HEK293 (cell line): ENCODE data around the gene ECHDC1.

Experiments used
- BCL11A ChIP-seq: fragments of 450-650 bp; formaldehyde crosslinking; IDR thresholded peaks from 2 replicates; pipeline ENCODE4 v1.5.1; 2016; ENCODE audit warnings: low read depth, missing biosample characterization, missing genetic modification characterization
- GLI2 ChIP-seq: fragments of 450-650 bp; formaldehyde crosslinking; IDR thresholded peaks from 2 replicates; pipeline ENCODE4; 2017; ENCODE audit warnings: missing biosample characterization, missing genetic modification characterization, low read depth, borderline replicate concordance
- KLF1 ChIP-seq: fragments of 450-650 bp; formaldehyde crosslinking; IDR thresholded peaks from 2 replicates; pipeline ENCODE4 v1.5.1; 2016; ENCODE audit warnings: missing biosample characterization, missing genetic modification characterization
- KLF10 ChIP-seq: fragments of 450-650 bp; IDR thresholded peaks from 2 replicates; pipeline ENCODE4 v1.5.1; 2018; ENCODE audit warnings: missing biosample characterization, mild to moderate bottlenecking, missing genetic modification characterization
- KLF8 ChIP-seq: fragments of 450-650 bp; formaldehyde crosslinking; IDR thresholded peaks from 2 replicates; pipeline ENCODE4 v1.5.1; 2016; ENCODE audit warnings: missing biosample characterization, missing genetic modification characterization
- MEIS1 ChIP-seq: sonication (generic); formaldehyde crosslinking; IDR thresholded peaks from 2 replicates; pipeline ENCODE4 v1.8.1; 2022; ENCODE audit warnings: missing genetic modification reagents, mild to moderate bottlenecking, borderline replicate concordance
- OSR2 ChIP-seq: fragments of 450-650 bp; formaldehyde crosslinking; IDR thresholded peaks from 2 replicates; pipeline ENCODE4 v1.5.1; 2016; ENCODE audit warnings: missing biosample characterization, missing genetic modification characterization
- OVOL3 ChIP-seq: fragments of 450-650 bp; formaldehyde crosslinking; IDR thresholded peaks from 2 replicates; pipeline ENCODE4 v1.5.1; 2016; ENCODE audit warnings: missing biosample characterization, missing genetic modification characterization
- RBAK ChIP-seq: fragments of 450-650 bp; formaldehyde crosslinking; IDR thresholded peaks from 2 replicates; pipeline ENCODE4 v1.5.1; 2016; ENCODE audit warnings: missing biosample characterization, missing genetic modification characterization
- SCRT1 ChIP-seq: fragments of 450-650 bp; formaldehyde crosslinking; IDR thresholded peaks from 2 replicates; pipeline ENCODE4 v1.5.1; 2016; ENCODE audit warnings: missing biosample characterization, missing genetic modification characterization, borderline replicate concordance
- SCRT2 ChIP-seq: fragments of 450-650 bp; formaldehyde crosslinking; IDR thresholded peaks from 2 replicates; pipeline ENCODE4 v1.5.1; 2016; ENCODE audit warnings: missing biosample characterization, missing genetic modification characterization
- SP2 ChIP-seq: fragments of 450-650 bp; formaldehyde crosslinking; IDR thresholded peaks from 2 replicates; pipeline ENCODE4 v1.5.1; 2016; ENCODE audit warnings: missing biosample characterization, missing genetic modification characterization
- ZFP69B ChIP-seq: fragments of 450-650 bp; formaldehyde crosslinking; IDR thresholded peaks from 2 replicates; pipeline ENCODE4 v1.5.1; 2016; ENCODE audit warnings: missing biosample characterization, missing genetic modification characterization
- ZNF112 ChIP-seq: fragments of 450-650 bp; formaldehyde crosslinking; IDR thresholded peaks from 2 replicates; pipeline ENCODE4 v1.5.0; 2017; ENCODE audit warnings: missing biosample characterization, missing genetic modification characterization
- ZNF157 ChIP-seq: fragments of 450-650 bp; formaldehyde crosslinking; IDR thresholded peaks from 2 replicates; pipeline ENCODE4 v1.5.1; 2016; ENCODE audit warnings: missing biosample characterization, missing genetic modification characterization
- ZNF184 ChIP-seq: fragments of 450-650 bp; IDR thresholded peaks from 2 replicates; pipeline ENCODE4 v1.5.1; 2018; ENCODE audit warnings: missing biosample characterization, mild to moderate bottlenecking, missing genetic modification characterization
- ZNF214 ChIP-seq: fragments of 450-650 bp; formaldehyde crosslinking; IDR thresholded peaks from 2 replicates; pipeline ENCODE4 v1.5.1; 2017; ENCODE audit warnings: missing biosample characterization, mild to moderate bottlenecking, missing genetic modification characterization, borderline replicate concordance
- ZNF221 ChIP-seq: fragments of 450-650 bp; formaldehyde crosslinking; IDR thresholded peaks from 2 replicates; pipeline ENCODE4 v1.5.1; 2017; ENCODE audit warnings: missing biosample characterization, missing genetic modification characterization, borderline replicate concordance
- ZNF23 ChIP-seq: fragments of 450-650 bp; formaldehyde crosslinking; IDR thresholded peaks from 2 replicates; pipeline ENCODE4 v1.5.1; 2016; ENCODE audit warnings: missing biosample characterization, missing genetic modification characterization, borderline replicate concordance
- ZNF354C ChIP-seq: fragments of 450-650 bp; formaldehyde crosslinking; IDR thresholded peaks from 2 replicates; pipeline ENCODE4 v1.5.1; 2016; ENCODE audit warnings: missing biosample characterization, missing genetic modification characterization, low read depth, borderline replicate concordance
- ZNF433 ChIP-seq: fragments of 450-650 bp; formaldehyde crosslinking; IDR thresholded peaks from 2 replicates; pipeline ENCODE4 v1.5.1; 2016; ENCODE audit warnings: missing biosample characterization, missing genetic modification characterization, low read depth
- ZNF473 ChIP-seq: fragments of 450-650 bp; formaldehyde crosslinking; IDR thresholded peaks from 2 replicates; pipeline ENCODE4 v1.5.1; 2017; ENCODE audit warnings: missing biosample characterization, missing genetic modification characterization
- ZNF488 ChIP-seq: fragments of 450-650 bp; formaldehyde crosslinking; IDR thresholded peaks from 2 replicates; pipeline ENCODE4 v1.5.1; 2016; ENCODE audit warnings: missing biosample characterization, missing genetic modification characterization
- ZNF510 ChIP-seq: fragments of 450-650 bp; formaldehyde crosslinking; IDR thresholded peaks from 2 replicates; pipeline ENCODE4 v1.5.1; 2018; ENCODE audit warnings: mild to moderate bottlenecking, missing genetic modification characterization, missing biosample characterization; ENCODE audit not compliant: insufficient replicate concordance
- ZNF521 ChIP-seq: fragments of 450-650 bp; formaldehyde crosslinking; IDR thresholded peaks from 2 replicates; pipeline ENCODE4 v1.5.1; 2017; ENCODE audit warnings: missing biosample characterization, mild to moderate bottlenecking, missing genetic modification characterization
- ZNF529 ChIP-seq: fragments of 450-650 bp; formaldehyde crosslinking; IDR thresholded peaks from 2 replicates; pipeline ENCODE4 v1.5.1; 2017; ENCODE audit warnings: missing genetic modification characterization, missing biosample characterization; ENCODE audit not compliant: insufficient replicate concordance
- ZNF544 ChIP-seq: fragments of 450-650 bp; formaldehyde crosslinking; IDR thresholded peaks from 2 replicates; pipeline ENCODE4 v1.5.0; 2017; ENCODE audit warnings: missing biosample characterization, missing genetic modification characterization
- ZNF558 ChIP-seq: fragments of 450-650 bp; formaldehyde crosslinking; IDR thresholded peaks from 2 replicates; pipeline ENCODE4 v1.5.1; 2016; ENCODE audit warnings: missing biosample characterization, missing genetic modification characterization
- ZNF571 ChIP-seq: fragments of 450-650 bp; formaldehyde crosslinking; IDR thresholded peaks from 2 replicates; pipeline ENCODE4 v1.5.0; 2017; ENCODE audit warnings: missing biosample characterization, missing genetic modification characterization
- ZNF629 ChIP-seq: fragments of 450-650 bp; formaldehyde crosslinking; IDR thresholded peaks from 2 replicates; pipeline ENCODE4 v1.5.1; 2017; ENCODE audit warnings: missing biosample characterization, missing genetic modification characterization
- ZNF664 ChIP-seq: fragments of 450-650 bp; formaldehyde crosslinking; IDR thresholded peaks from 2 replicates; pipeline ENCODE4 v1.5.1; 2016; ENCODE audit warnings: missing biosample characterization, missing genetic modification characterization
- ZNF677 ChIP-seq: fragments of 450-650 bp; IDR thresholded peaks from 2 replicates; pipeline ENCODE4 v1.5.0; 2018; ENCODE audit warnings: missing biosample characterization, mild to moderate bottlenecking, missing genetic modification characterization, moderate library complexity
- ZNF707 ChIP-seq: fragments of 450-650 bp; formaldehyde crosslinking; IDR thresholded peaks from 2 replicates; pipeline ENCODE4 v1.5.1; 2016; ENCODE audit warnings: missing biosample characterization, missing genetic modification characterization
- ZNF776 ChIP-seq: fragments of 450-650 bp; formaldehyde crosslinking; IDR thresholded peaks from 2 replicates; pipeline ENCODE4 v1.5.0; 2017; ENCODE audit warnings: missing biosample characterization, missing genetic modification characterization, borderline replicate concordance
- ZNF785 ChIP-seq: fragments of 450-650 bp; formaldehyde crosslinking; IDR thresholded peaks from 2 replicates; pipeline ENCODE4 v1.5.1; 2016; ENCODE audit warnings: missing biosample characterization, missing genetic modification characterization
- ZNF837 ChIP-seq: fragments of 450-650 bp; formaldehyde crosslinking; IDR thresholded peaks from 2 replicates; pipeline ENCODE4 v1.5.1; 2016; ENCODE audit warnings: missing biosample characterization, missing genetic modification characterization
- ZNF843 ChIP-seq: fragments of 450-650 bp; formaldehyde crosslinking; IDR thresholded peaks from 2 replicates; pipeline ENCODE4 v1.5.1; 2016; ENCODE audit warnings: missing biosample characterization, missing genetic modification characterization
- ZSCAN18 ChIP-seq: fragments of 450-650 bp; formaldehyde crosslinking; IDR thresholded peaks from 2 replicates; pipeline ENCODE4 v1.5.1; 2016; ENCODE audit warnings: missing biosample characterization, missing genetic modification characterization
- TF ChIP-seq, protein P1 (sequence below): fragments of 450-650 bp; formaldehyde crosslinking; IDR thresholded peaks from 2 replicates; pipeline ENCODE4 v1.5.1; 2016; ENCODE audit warnings: missing biosample characterization, missing genetic modification characterization

Gene ECHDC1

GRCh38 chr6:127266892-127267645, 76.3 kb downstream of the ECHDC1 start (continued):
- TF ChIP-seq ZNF707 (tag by site-specific recombination) (no peak), ZNF529 (no peak), ZNF433 (tag by site-specific recombination) (no peak), ZNF473 (no peak), ZNF510 (no peak), ZNF521 (tag by site-specific recombination) (no peak), ZNF785 (tag by site-specific recombination) (no peak), ZSCAN18 (tag by site-specific recombination) (no peak), ZNF184 (no peak), KLF1 (no peak; the same call in 1 of the 2 replicates), BCL11A (tag by site-specific recombination) (peak; percentile 75), ZNF776 (no peak), ZNF677 (no peak), ZNF354C (tag by site-specific recombination) (no peak), SP2 (tag by site-specific recombination) (peak; percentile 64), ZNF837 (tag by site-specific recombination) (no peak), ZNF843 (no peak), KLF8 (peak; percentile 55; the same call in 1 of the 2 replicates), ZNF664 (tag by site-specific recombination) (no peak), ZNF488 (tag by site-specific recombination) (no peak), ZNF221 (tag by site-specific recombination) (no peak), ZNF544 (no peak), OSR2 (tag by site-specific recombination) (no peak), MEIS1 (0 out of 2 replicates have a peak, but pooled peaks have one; percentile 6), RBAK (tag by site-specific recombination) (no peak), OVOL3 (0 out of 2 replicates have a peak, but pooled peaks have one; percentile 27), ZNF112 (tag by site-specific recombination) (no peak), ZNF629 (tag by site-specific recombination) (no peak), ZNF157 (tag by site-specific recombination) (no peak), SCRT2 (no peak), ZFP69B (no peak), ZNF23 (tag by site-specific recombination) (no peak), ZNF558 (tag by site-specific recombination) (no peak), ZNF214 (tag by site-specific recombination) (no peak), GLI2 (tag by site-specific recombination) (no peak), ZNF571 (tag by site-specific recombination) (no peak), SCRT1 (tag by site-specific recombination) (no peak), KLF10 (tag by site-specific recombination) (no peak)
- TF ChIP-seq, protein P1, sequence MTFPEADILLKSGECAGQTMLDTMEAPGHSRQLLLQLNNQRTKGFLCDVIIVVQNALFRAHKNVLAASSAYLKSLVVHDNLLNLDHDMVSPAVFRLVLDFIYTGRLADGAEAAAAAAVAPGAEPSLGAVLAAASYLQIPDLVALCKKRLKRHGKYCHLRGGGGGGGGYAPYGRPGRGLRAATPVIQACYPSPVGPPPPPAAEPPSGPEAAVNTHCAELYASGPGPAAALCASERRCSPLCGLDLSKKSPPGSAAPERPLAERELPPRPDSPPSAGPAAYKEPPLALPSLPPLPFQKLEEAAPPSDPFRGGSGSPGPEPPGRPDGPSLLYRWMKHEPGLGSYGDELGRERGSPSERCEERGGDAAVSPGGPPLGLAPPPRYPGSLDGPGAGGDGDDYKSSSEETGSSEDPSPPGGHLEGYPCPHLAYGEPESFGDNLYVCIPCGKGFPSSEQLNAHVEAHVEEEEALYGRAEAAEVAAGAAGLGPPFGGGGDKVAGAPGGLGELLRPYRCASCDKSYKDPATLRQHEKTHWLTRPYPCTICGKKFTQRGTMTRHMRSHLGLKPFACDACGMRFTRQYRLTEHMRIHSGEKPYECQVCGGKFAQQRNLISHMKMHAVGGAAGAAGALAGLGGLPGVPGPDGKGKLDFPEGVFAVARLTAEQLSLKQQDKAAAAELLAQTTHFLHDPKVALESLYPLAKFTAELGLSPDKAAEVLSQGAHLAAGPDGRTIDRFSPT: 0 out of 2 replicates have a peak, but pooled peaks have one; percentile 25
